HCT116 (cell line): Measurements from ENCODE around the gene ACP3. TPM values are rescaled to one million over a fixed set of nuclear protein-coding genes. Genes with fewer than 3 reads are reported as not detected.
A peak's percentile ranks its signal among the peaks of the same experiment; 100 is the strongest.

Source experiments
- ATAC-seq: fragments of 200-7000 bp; cut with Tn5 transposase; 2 replicates; pipeline ENCODE4 v1.9.1; 2020; ENCODE audit warnings: mild to moderate bottlenecking, moderate library complexity
- BruUV-seq: library from RNA; stranded (reverse); fragments of 400-500 nt; replicated peaks from 2 replicates; lab custom pipeline; 2021; lab: Mats Ljungman, UMichigan
- CTCF ChIA-PET: fragments of 300-600 bp; sonication (Branson Sonifier 250); formaldehyde crosslinking; loops from one replicate; lab custom pipeline; 2021; ENCODE audit warnings: antibody characterized with exemption; lab: Charles Lee
- POLR2A ChIA-PET: fragments of 300-600, 350-600 bp; sonication (Branson Sonifier 250); formaldehyde crosslinking; loops from one replicate; lab custom pipeline; 2021; ENCODE audit warnings: antibody characterized with exemption; lab: Charles Lee
- RAD21 ChIA-PET, 2 experiments: fragments of 300-600 bp; sonication (Branson Sonifier 250); formaldehyde crosslinking; loops; one replicate each; lab custom pipeline; 2023; ENCODE audit warnings: low total read pairs in 2 of 2; ENCODE audit not compliant: uncharacterized antibody in 2 of 2, unreplicated experiment in 2 of 2, low non-redundant PET in 1 of 2; lab: Charles Lee
- DNase-seq: peaks from one replicate; pipeline ENCODE4 v3.0.0-alpha.2; 2010; ENCODE audit warnings: low read depth, low spot score
- H2AFZ ChIP-seq: fragments of 200-600 bp; shearing (Covaris generic), sonication (generic); 2 replicates; pipeline ENCODE4 v1.6.1; 2017; ENCODE audit warnings: low read depth, mixed run types, mixed read lengths, antibody characterized with exemption, low read length; ENCODE audit not compliant: poor library complexity, severe bottlenecking
- H3K27ac ChIP-seq: 2 replicates; pipeline ENCODE4 v1.5.1; 2012; ENCODE audit warnings: low read depth, low read length
- H3K27me3 ChIP-seq: fragments of 200-600 bp; sonication (generic); 2 replicates; pipeline ENCODE4 v1.6.1; 2016; ENCODE audit warnings: mixed run types, low read length, mixed read lengths; ENCODE audit not compliant: insufficient read depth
- H3K36me3 ChIP-seq, 2 experiments: fragments of 200-500 bp in 1 of 2; fragments of 200-600 bp in 1 of 2; sonication (Bioruptor generic) in 1 of 2; sonication (generic) in 1 of 2; 2 replicates each; pipeline versions ENCODE4 v1.5.1 to v1.6.1; 2014 to 2016; ENCODE audit warnings: low read length in 2 of 2, inconsistent platforms in 1 of 2, mixed read lengths in 1 of 2, mixed run types in 1 of 2; ENCODE audit not compliant: insufficient read depth in 2 of 2, control insufficient read depth in 1 of 2
- H3K4me1 ChIP-seq, 2 experiments: fragments of 200-600 bp in 1 of 2; sonication (generic) in 1 of 2; 2 replicates each; pipeline versions ENCODE4 v1.5.1 to v1.6.1; 2012 to 2017; ENCODE audit warnings: low read length in 2 of 2, inconsistent platforms in 1 of 2, mild to moderate bottlenecking in 1 of 2, mixed read lengths in 1 of 2, mixed run types in 1 of 2, moderate library complexity in 1 of 2; ENCODE audit not compliant: insufficient read depth in 2 of 2, control insufficient read depth in 1 of 2
- H3K4me2 ChIP-seq: fragments of 200-600 bp; sonication (generic); 2 replicates; pipeline ENCODE4 v1.6.1; 2017; ENCODE audit warnings: mixed run types, low read length, mixed read lengths
- H3K4me3 ChIP-seq, 2 experiments: fragments of 200-600 bp in 1 of 2; sonication (generic) in 1 of 2; replicated peaks in 1 of 2; 2 replicates each; pipeline ENCODE4 v1.5.1; 2011 to 2016; ENCODE audit warnings: low read length in 2 of 2, control low read depth in 1 of 2, low read depth in 1 of 2, mild to moderate bottlenecking in 1 of 2, mixed read lengths in 1 of 2, mixed run types in 1 of 2
- H3K79me2 ChIP-seq: fragments of 200-600 bp; sonication (generic); 2 replicates; pipeline ENCODE4 v1.6.1; 2017; ENCODE audit warnings: mild to moderate bottlenecking, mixed run types, low read length, moderate library complexity, mixed read lengths; ENCODE audit not compliant: insufficient read depth
- H3K9ac ChIP-seq: fragments of 200-600 bp; sonication (generic); 2 replicates; pipeline ENCODE4 v1.6.1; 2016; ENCODE audit warnings: low read length, mixed read lengths
- H3K9me2 ChIP-seq: fragments of 200-600 bp; sonication (generic), shearing (Covaris generic); 2 replicates; pipeline ENCODE4 v1.6.1; 2017; ENCODE audit warnings: mixed run types, mild to moderate bottlenecking, moderate library complexity; ENCODE audit not compliant: insufficient read depth
- H3K9me3 ChIP-seq, 2 experiments: fragments of 200-500 bp in 1 of 2; fragments of 200-600 bp in 1 of 2; sonication (Bioruptor generic) in 1 of 2; sonication (generic) in 1 of 2; 2 replicates each; pipeline ENCODE4 v1.6.1; 2014 to 2017; ENCODE audit warnings: low read length in 2 of 2, mixed read lengths in 2 of 2, inconsistent platforms in 1 of 2, low read depth in 1 of 2, mild to moderate bottlenecking in 1 of 2, mixed run types in 1 of 2, moderate library complexity in 1 of 2; ENCODE audit not compliant: control insufficient read depth in 1 of 2, insufficient read depth in 1 of 2
- H4K20me1 ChIP-seq: fragments of 200-600 bp; sonication (generic), shearing (Covaris generic); 2 replicates; pipeline ENCODE4 v1.6.1; 2017; ENCODE audit warnings: mixed run types, mild to moderate bottlenecking, moderate library complexity; ENCODE audit not compliant: insufficient read depth
- EGR1 ChIP-seq: IDR thresholded peaks from 2 replicates; pipeline ENCODE4 v1.6.1; 2012; ENCODE audit warnings: low read depth
- ELF1 ChIP-seq: IDR thresholded peaks from 2 replicates; pipeline ENCODE4 v1.6.1; 2012; ENCODE audit warnings: low read depth, borderline replicate concordance
- EZH2phosphoT487 ChIP-seq: fragments of 200-600 bp; IDR thresholded peaks from 2 replicates; pipeline ENCODE4 v1.6.1; 2018; ENCODE audit warnings: antibody characterized with exemption, borderline replicate concordance
- JUND ChIP-seq: IDR thresholded peaks from 2 replicates; pipeline ENCODE4 v1.6.1; 2012
- MAX ChIP-seq: IDR thresholded peaks from 2 replicates; pipeline ENCODE4 v1.6.1; 2012
- POLR2A ChIP-seq: IDR thresholded peaks from 2 replicates; pipeline ENCODE4 v1.7.0; 2011; ENCODE audit warnings: borderline replicate concordance; ENCODE audit not compliant: insufficient read depth, insufficient read length; ENCODE audit errors: extremely low read depth
- REST ChIP-seq: IDR thresholded peaks from 2 replicates; pipeline ENCODE4 v1.6.1; 2012; ENCODE audit warnings: low read depth
- YY1 ChIP-seq: IDR thresholded peaks from 2 replicates; pipeline ENCODE4 v1.6.1; 2011; ENCODE audit warnings: low read length, low read depth, moderate library complexity, mild to moderate bottlenecking; ENCODE audit not compliant: insufficient replicate concordance; ENCODE audit errors: extremely low read depth
- intact Hi-C: fragments of 100-400 bp; cut with micrococcal nuclease; formaldehyde crosslinking; loops from 2 replicates; pipeline ENCODE4 v1.10.0; 2022
- total RNA-seq: library from RNA; stranded (reverse); gene quantifications from one replicate; pipeline ENCODE4 v1.2.1, GENCODE V29; 2021; ENCODE audit not compliant: unreplicated experiment
- TF ChIP-seq, protein P1 (sequence below): IDR thresholded peaks from 2 replicates; pipeline ENCODE4 v1.6.1; 2011; ENCODE audit warnings: mild to moderate bottlenecking, low read length, moderate library complexity; ENCODE audit not compliant: insufficient replicate concordance; ENCODE audit errors: extremely low read depth
- TF ChIP-seq, protein P2 (sequence below), 3 experiments: fragments of 200-600 bp in 1 of 3; sonication (generic) in 1 of 3; IDR thresholded peaks in 2 of 3; conservative IDR thresholded peaks in 1 of 3; 2 replicates each; pipeline ENCODE4 v1.5.1; 2012 to 2017; ENCODE audit warnings: low read depth in 2 of 3, low read length in 2 of 3, antibody characterized with exemption in 1 of 3, borderline replicate concordance in 1 of 3, control low read depth in 1 of 3, mild to moderate bottlenecking in 1 of 3, mixed read lengths in 1 of 3, mixed run types in 1 of 3, moderate library complexity in 1 of 3; ENCODE audit not compliant: insufficient read depth in 1 of 3
- TF ChIP-seq, protein P3 (sequence below): IDR thresholded peaks from 2 replicates; pipeline ENCODE4 v1.6.1; 2012

Gene ACP3
- total RNA-seq, 1 experiment from 2014 or later, result 0.79 TPM

GRCh38 chr3:132382688-132383194 lies 65.5 kb downstream of the ACP3 start:
- Histone ChIP-seq H3K79me2 (no peaks in the 10 kb centered on the region), H3K4me1 (no peaks in the 10 kb centered on the region), H3K4me3 (no peak overlapping the region), H4K20me1 (no peaks in the 10 kb centered on the region), H3K4me2 (no peak overlapping the region), H3K36me3 (no peaks in the 10 kb centered on the region), H3K27ac (no peak overlapping the region), H3K27me3 (peaks cover 11% of the 10 kb centered on the region), H2AFZ (no peak overlapping the region), H3K9me2 (no peaks in the 10 kb centered on the region), H3K9me3 (no peaks in the 10 kb centered on the region), H3K9ac (no peak overlapping the region)
- DNase-seq, result no peak
- peak; percentile 63; the same call in 1 of the 2 replicates for ATAC-seq
- BruUV-seq, result no TSS peak
- TF ChIP-seq YY1 (no peak), EZH2phosphoT487 (no peak), MAX (no peak), ELF1 (no peak), POLR2A (no peak), JUND (no peak), EGR1 (no peak), REST (no peak)
- TF ChIP-seq, protein P1, sequence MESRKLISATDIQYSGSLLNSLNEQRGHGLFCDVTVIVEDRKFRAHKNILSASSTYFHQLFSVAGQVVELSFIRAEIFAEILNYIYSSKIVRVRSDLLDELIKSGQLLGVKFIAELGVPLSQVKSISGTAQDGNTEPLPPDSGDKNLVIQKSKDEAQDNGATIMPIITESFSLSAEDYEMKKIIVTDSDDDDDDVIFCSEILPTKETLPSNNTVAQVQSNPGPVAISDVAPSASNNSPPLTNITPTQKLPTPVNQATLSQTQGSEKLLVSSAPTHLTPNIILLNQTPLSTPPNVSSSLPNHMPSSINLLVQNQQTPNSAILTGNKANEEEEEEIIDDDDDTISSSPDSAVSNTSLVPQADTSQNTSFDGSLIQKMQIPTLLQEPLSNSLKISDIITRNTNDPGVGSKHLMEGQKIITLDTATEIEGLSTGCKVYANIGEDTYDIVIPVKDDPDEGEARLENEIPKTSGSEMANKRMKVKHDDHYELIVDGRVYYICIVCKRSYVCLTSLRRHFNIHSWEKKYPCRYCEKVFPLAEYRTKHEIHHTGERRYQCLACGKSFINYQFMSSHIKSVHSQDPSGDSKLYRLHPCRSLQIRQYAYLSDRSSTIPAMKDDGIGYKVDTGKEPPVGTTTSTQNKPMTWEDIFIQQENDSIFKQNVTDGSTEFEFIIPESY, result no peak
- TF ChIP-seq, protein P2, sequence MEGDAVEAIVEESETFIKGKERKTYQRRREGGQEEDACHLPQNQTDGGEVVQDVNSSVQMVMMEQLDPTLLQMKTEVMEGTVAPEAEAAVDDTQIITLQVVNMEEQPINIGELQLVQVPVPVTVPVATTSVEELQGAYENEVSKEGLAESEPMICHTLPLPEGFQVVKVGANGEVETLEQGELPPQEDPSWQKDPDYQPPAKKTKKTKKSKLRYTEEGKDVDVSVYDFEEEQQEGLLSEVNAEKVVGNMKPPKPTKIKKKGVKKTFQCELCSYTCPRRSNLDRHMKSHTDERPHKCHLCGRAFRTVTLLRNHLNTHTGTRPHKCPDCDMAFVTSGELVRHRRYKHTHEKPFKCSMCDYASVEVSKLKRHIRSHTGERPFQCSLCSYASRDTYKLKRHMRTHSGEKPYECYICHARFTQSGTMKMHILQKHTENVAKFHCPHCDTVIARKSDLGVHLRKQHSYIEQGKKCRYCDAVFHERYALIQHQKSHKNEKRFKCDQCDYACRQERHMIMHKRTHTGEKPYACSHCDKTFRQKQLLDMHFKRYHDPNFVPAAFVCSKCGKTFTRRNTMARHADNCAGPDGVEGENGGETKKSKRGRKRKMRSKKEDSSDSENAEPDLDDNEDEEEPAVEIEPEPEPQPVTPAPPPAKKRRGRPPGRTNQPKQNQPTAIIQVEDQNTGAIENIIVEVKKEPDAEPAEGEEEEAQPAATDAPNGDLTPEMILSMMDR (IDR thresholded peaks at IDR 0.05 in 2 of 3, conservative IDR thresholded peaks at IDR 0.05 in 1 of 3; ENCODE audit: borderline replicate concordance in 1 of 3, insufficient read depth in 1 of 3, low read depth in 2 of 3, low read length in 2 of 3), result no peak
- TF ChIP-seq, protein P3, sequence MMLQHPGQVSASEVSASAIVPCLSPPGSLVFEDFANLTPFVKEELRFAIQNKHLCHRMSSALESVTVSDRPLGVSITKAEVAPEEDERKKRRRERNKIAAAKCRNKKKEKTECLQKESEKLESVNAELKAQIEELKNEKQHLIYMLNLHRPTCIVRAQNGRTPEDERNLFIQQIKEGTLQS, result no peak
- intact Hi-C loops, result no loop called here
- ChIA-PET RAD21 (no interaction called here), POLR2A (no interaction called here), CTCF (interaction anchor here (1.5 kb wide), 1 partner anchor 16 kb away, joined by 5 read pairs; no protein-coding TSS in a partner anchor)
